ENCODE results near the gene SAMD8.
"Not testable (repeated sequence)": the region's sequence is repeated elsewhere in the genome, so short reads cannot be mapped to it uniquely, and the experiment has no call there.

Gene SAMD8

GRCh38 chr10:75100764-75101291, 10.6 kb upstream of the SAMD8 start:
- H3K4me1 ChIP-seq (ENCODE audit: control insufficient read depth, insufficient read depth, low read length), result peaks cover 4% of the 10 kb centered on the region
- H3K27ac ChIP-seq (ENCODE audit: low read length), result no peak overlapping the region
- no peak overlapping the region for H3K4me3 ChIP-seq (ENCODE audit: low read length in 2 of 2)

GRCh38 chr10:75101416-75102251, 9.8 kb upstream of the SAMD8 start:
- no peaks in the 10 kb centered on the region for H3K9me3 ChIP-seq (ENCODE audit: control insufficient read depth in 2 of 2, low read length in 2 of 2)
- no peak overlapping the region for H3K4me3 ChIP-seq (ENCODE audit: low read length in 2 of 2)
- H3K9ac ChIP-seq (ENCODE audit: low read length in 2 of 2), result no peak overlapping the region
- no peak overlapping the region for H3K27ac ChIP-seq (ENCODE audit: low read length)
- no peaks in the 10 kb centered on the region for H3K27me3 ChIP-seq (ENCODE audit: control insufficient read depth in 1 of 2, insufficient read depth in 2 of 2, low read length in 2 of 2)
- H3K36me3 ChIP-seq (ENCODE audit: control insufficient read depth in 2 of 2, insufficient read depth in 2 of 2, low read length in 2 of 2), result no peaks in the 10 kb centered on the region
- peaks cover 4% of the 10 kb centered on the region for H3K4me1 ChIP-seq (ENCODE audit: control insufficient read depth, insufficient read depth, low read length)

More at GRCh38 chr10:75100764-75101291, 10.6 kb upstream of the SAMD8 start:
- Histone ChIP-seq H3K9me3 (ENCODE audit: control insufficient read depth in 2 of 2, low read length in 2 of 2) (no peaks in the 10 kb centered on the region), H3K36me3 (ENCODE audit: control insufficient read depth in 2 of 2, insufficient read depth in 2 of 2, low read length in 2 of 2) (no peaks in the 10 kb centered on the region), H3K27me3 (ENCODE audit: control insufficient read depth in 1 of 2, insufficient read depth in 2 of 2, low read length in 2 of 2) (no peaks in the 10 kb centered on the region), H3K9ac (ENCODE audit: low read length in 2 of 2) (no peak overlapping the region)

- H3K4me3 ChIP-seq (ENCODE audit: low read length in 2 of 2), result no peak overlapping the region
- H3K4me1 ChIP-seq (ENCODE audit: control insufficient read depth, insufficient read depth, low read length), result peaks cover 6% of the 10 kb centered on the region
- no peaks in the 10 kb centered on the region for H3K36me3 ChIP-seq (ENCODE audit: control insufficient read depth in 2 of 2, insufficient read depth in 2 of 2, low read length in 2 of 2)
- H3K27me3 ChIP-seq (ENCODE audit: control insufficient read depth in 1 of 2, insufficient read depth in 2 of 2, low read length in 2 of 2), result no peaks in the 10 kb centered on the region
- no peaks in the 10 kb centered on the region for H3K9me3 ChIP-seq (ENCODE audit: control insufficient read depth in 2 of 2, low read length in 2 of 2)
- no peak overlapping the region for H3K9ac ChIP-seq (ENCODE audit: low read length in 2 of 2)
- H3K27ac ChIP-seq (ENCODE audit: low read length), result no peak overlapping the region
Measured at GRCh38 chr10:75102830-75103673, 8.4 kb upstream of the SAMD8 start.

- Histone ChIP-seq H3K4me3 (ENCODE audit: low read length in 2 of 2) (no peak overlapping the region), H3K9me3 (ENCODE audit: control insufficient read depth in 2 of 2, low read length in 2 of 2) (no peaks in the 10 kb centered on the region), H3K4me1 (ENCODE audit: control insufficient read depth, insufficient read depth, low read length) (peaks cover 6% of the 10 kb centered on the region), H3K36me3 (ENCODE audit: control insufficient read depth in 2 of 2, insufficient read depth in 2 of 2, low read length in 2 of 2) (no peaks in the 10 kb centered on the region), H3K27ac (ENCODE audit: low read length) (no peak overlapping the region), H3K9ac (ENCODE audit: low read length in 2 of 2) (no peak overlapping the region), H3K27me3 (ENCODE audit: control insufficient read depth in 1 of 2, insufficient read depth in 2 of 2, low read length in 2 of 2) (no peaks in the 10 kb centered on the region)
Measured at GRCh38 chr10:75103881-75104686, 7.4 kb upstream of the SAMD8 start.

- H3K4me1 ChIP-seq (ENCODE audit: control insufficient read depth, insufficient read depth, low read length), result peaks cover 6% of the 10 kb centered on the region
Measured at GRCh38 chr10:75104842-75105241, 6.6 kb upstream of the SAMD8 start.

GRCh38 chr10:75105576-75106197, 5.8 kb upstream of the SAMD8 start:
- Histone ChIP-seq H3K9ac (ENCODE audit: low read length in 2 of 2) (no peak overlapping the region), H3K4me3 (ENCODE audit: low read length in 2 of 2) (no peak overlapping the region), H3K27me3 (ENCODE audit: control insufficient read depth in 1 of 2, insufficient read depth in 2 of 2, low read length in 2 of 2) (no peaks in the 10 kb centered on the region), H3K4me1 (ENCODE audit: control insufficient read depth, insufficient read depth, low read length) (peaks cover 6% of the 10 kb centered on the region), H3K27ac (ENCODE audit: low read length) (no peak overlapping the region), H3K36me3 (ENCODE audit: control insufficient read depth in 2 of 2, insufficient read depth in 2 of 2, low read length in 2 of 2) (no peaks in the 10 kb centered on the region), H3K9me3 (ENCODE audit: control insufficient read depth in 2 of 2, low read length in 2 of 2) (no peaks in the 10 kb centered on the region)

More at GRCh38 chr10:75104842-75105241, 6.6 kb upstream of the SAMD8 start:
- H3K36me3 ChIP-seq (ENCODE audit: control insufficient read depth in 2 of 2, insufficient read depth in 2 of 2, low read length in 2 of 2), result no peaks in the 10 kb centered on the region
- H3K27ac ChIP-seq (ENCODE audit: low read length), result no peak overlapping the region
- H3K9me3 ChIP-seq (ENCODE audit: control insufficient read depth in 2 of 2, low read length in 2 of 2), result no peaks in the 10 kb centered on the region
- no peaks in the 10 kb centered on the region for H3K27me3 ChIP-seq (ENCODE audit: control insufficient read depth in 1 of 2, insufficient read depth in 2 of 2, low read length in 2 of 2)
- H3K4me3 ChIP-seq (ENCODE audit: low read length in 2 of 2), result no peak overlapping the region
- H3K9ac ChIP-seq (ENCODE audit: low read length in 2 of 2), result no peak overlapping the region

- peaks cover 8% of the 10 kb centered on the region for H3K4me1 ChIP-seq (ENCODE audit: control insufficient read depth, insufficient read depth, low read length)
- no peak overlapping the region for H3K4me3 ChIP-seq (ENCODE audit: low read length in 2 of 2)
- no peaks in the 10 kb centered on the region for H3K27me3 ChIP-seq (ENCODE audit: control insufficient read depth in 1 of 2, insufficient read depth in 2 of 2, low read length in 2 of 2)
- no peaks in the 10 kb centered on the region for H3K36me3 ChIP-seq (ENCODE audit: control insufficient read depth in 2 of 2, insufficient read depth in 2 of 2, low read length in 2 of 2)
- no peaks in the 10 kb centered on the region for H3K9me3 ChIP-seq (ENCODE audit: control insufficient read depth in 2 of 2, low read length in 2 of 2)
- H3K9ac ChIP-seq (ENCODE audit: low read length in 2 of 2), result no peak overlapping the region
- no peak overlapping the region for H3K27ac ChIP-seq (ENCODE audit: low read length)
Measured at GRCh38 chr10:75106242-75106641, 5.2 kb upstream of the SAMD8 start.

GRCh38 chr10:75106891-75107290, 4.6 kb upstream of the SAMD8 start:
- not testable (repeated sequence) for H3K4me3 ChIP-seq (ENCODE audit: low read length in 2 of 2); H3K27me3 ChIP-seq (ENCODE audit: control insufficient read depth in 1 of 2, insufficient read depth in 2 of 2, low read length in 2 of 2); H3K36me3 ChIP-seq (ENCODE audit: control insufficient read depth in 2 of 2, insufficient read depth in 2 of 2, low read length in 2 of 2); H3K9ac ChIP-seq (ENCODE audit: low read length in 2 of 2); H3K27ac ChIP-seq (ENCODE audit: low read length); H3K9me3 ChIP-seq (ENCODE audit: control insufficient read depth in 2 of 2, low read length in 2 of 2); H3K4me1 ChIP-seq (ENCODE audit: control insufficient read depth, insufficient read depth, low read length)

- H3K9me3 ChIP-seq (ENCODE audit: control insufficient read depth in 2 of 2, low read length in 2 of 2), result no peaks in the 10 kb centered on the region
- no peaks in the 10 kb centered on the region for H3K27me3 ChIP-seq (ENCODE audit: control insufficient read depth in 1 of 2, insufficient read depth in 2 of 2, low read length in 2 of 2)
- no peak overlapping the region for H3K4me3 ChIP-seq (ENCODE audit: low read length in 2 of 2)
- no peak overlapping the region for H3K27ac ChIP-seq (ENCODE audit: low read length)
- H3K9ac ChIP-seq (ENCODE audit: low read length in 2 of 2), result no peak overlapping the region
- H3K4me1 ChIP-seq (ENCODE audit: control insufficient read depth, insufficient read depth, low read length), result peaks cover 14% of the 10 kb centered on the region
- H3K36me3 ChIP-seq (ENCODE audit: control insufficient read depth in 2 of 2, insufficient read depth in 2 of 2, low read length in 2 of 2), result no peaks in the 10 kb centered on the region
Measured at GRCh38 chr10:75107756-75108683, 3.4 kb upstream of the SAMD8 start.
